Mesothelial cell of epicardium (in vitro differentiated cells): Measurements from ENCODE around the gene TEN1. TPM values are rescaled to one million over a fixed set of nuclear protein-coding genes. Genes with fewer than 3 reads are reported as not detected.
"Not testable (repeated sequence)": the region's sequence is repeated elsewhere in the genome, so short reads cannot be mapped to it uniquely, and the experiment has no call there.

Source experiments
- DNase-seq, 2 experiments: peaks; one replicate each; pipeline ENCODE4 v3.0.0; 2021; ENCODE audit warnings: low spot score in 2 of 2; ENCODE audit not compliant: unreplicated experiment in 2 of 2
- H3K27ac Mint-ChIP-seq: 2 replicates; pipeline ENCODE4 v1.8.0; 2021; ENCODE audit warnings: mixed read lengths
- H3K27me3 Mint-ChIP-seq: 2 replicates; pipeline ENCODE4 v1.8.0; 2021; ENCODE audit warnings: low read depth, mixed read lengths
- H3K36me3 Mint-ChIP-seq: 2 replicates; pipeline ENCODE4 v1.8.0; 2021; ENCODE audit warnings: mixed read lengths
- H3K4me1 Mint-ChIP-seq: 2 replicates; pipeline ENCODE4 v1.8.0; 2021; ENCODE audit warnings: mixed read lengths
- H3K4me3 Mint-ChIP-seq: 2 replicates; pipeline ENCODE4 v1.8.0; 2021; ENCODE audit warnings: mild to moderate bottlenecking, moderate library complexity, mixed read lengths
- H3K9me3 Mint-ChIP-seq: 2 replicates; pipeline ENCODE4 v1.8.0; 2021; ENCODE audit warnings: mixed read lengths
- CTCF ChIP-seq: fragments of 200-600 bp; sonication (generic); IDR thresholded peaks from one replicate; pipeline ENCODE4 v1.5.0; 2021; ENCODE audit warnings: antibody characterized with exemption; ENCODE audit not compliant: unreplicated experiment
- total RNA-seq: library from RNA; stranded (reverse); gene quantifications from 3 replicates; pipeline ENCODE4 v1.2.1, GENCODE V29; 2021

Gene TEN1
- total RNA-seq, 1 donor from 2014 or later, result 35.5 TPM

GRCh38 chr17:75950421-75950820, 28.6 kb upstream of the TEN1 start:
- peaks cover 31% of the 10 kb centered on the region for H3K36me3 Mint-ChIP-seq
- no peak overlapping the region for H3K4me3 Mint-ChIP-seq
- H3K27me3 Mint-ChIP-seq, result no peaks in the 10 kb centered on the region
- DNase-seq, result no peak
- H3K9me3 Mint-ChIP-seq, result no peaks in the 10 kb centered on the region
- H3K4me1 Mint-ChIP-seq, result no peaks in the 10 kb centered on the region
- TF ChIP-seq CTCF, result no peak
- H3K27ac Mint-ChIP-seq, result no peak overlapping the region

- H3K27me3 Mint-ChIP-seq, result no peaks in the 10 kb centered on the region
- H3K4me3 Mint-ChIP-seq, result no peak overlapping the region
- H3K4me1 Mint-ChIP-seq, result no peaks in the 10 kb centered on the region
- no peak overlapping the region for H3K27ac Mint-ChIP-seq
- H3K9me3 Mint-ChIP-seq, result no peaks in the 10 kb centered on the region
- DNase-seq, result no peak
- H3K36me3 Mint-ChIP-seq, result peaks cover 35% of the 10 kb centered on the region
- no peak for TF ChIP-seq CTCF
Measured at GRCh38 chr17:75950855-75951554, 28.0 kb upstream of the TEN1 start.

GRCh38 chr17:75959051-75959838, 19.8 kb upstream of the TEN1 start:
- Mint-ChIP-seq H3K36me3 (peaks cover 20% of the 10 kb centered on the region), H3K27me3 (no peaks in the 10 kb centered on the region), H3K27ac (peak overlapping the region; percentile 77), H3K9me3 (no peaks in the 10 kb centered on the region), H3K4me1 (peaks cover 20% of the 10 kb centered on the region), H3K4me3 (no peak overlapping the region)
- no peak for TF ChIP-seq CTCF
- DNase-seq, result no peak

GRCh38 chr17:75959839-75960511, 19.1 kb upstream of the TEN1 start:
- DNase-seq, result no peak
- no peak for TF ChIP-seq CTCF
- H3K4me1 Mint-ChIP-seq, result peaks cover 20% of the 10 kb centered on the region
- H3K4me3 Mint-ChIP-seq, result no peak overlapping the region
- peak overlapping the region; percentile 77 for H3K27ac Mint-ChIP-seq
- no peaks in the 10 kb centered on the region for H3K9me3 Mint-ChIP-seq
- H3K27me3 Mint-ChIP-seq, result no peaks in the 10 kb centered on the region
- peaks cover 23% of the 10 kb centered on the region for H3K36me3 Mint-ChIP-seq

GRCh38 chr17:75965468-75965867, 13.6 kb upstream of the TEN1 start:
- no peaks in the 10 kb centered on the region for H3K27me3 Mint-ChIP-seq
- H3K9me3 Mint-ChIP-seq, result no peaks in the 10 kb centered on the region
- no peak for DNase-seq
- H3K36me3 Mint-ChIP-seq, result peaks cover 20% of the 10 kb centered on the region
- no peaks in the 10 kb centered on the region for H3K4me1 Mint-ChIP-seq
- no peak for TF ChIP-seq CTCF
- H3K4me3 Mint-ChIP-seq, result no peak overlapping the region
- H3K27ac Mint-ChIP-seq, result peak overlapping the region; percentile 50

- H3K4me3 Mint-ChIP-seq, H3K27me3 Mint-ChIP-seq, H3K4me1 Mint-ChIP-seq, H3K27ac Mint-ChIP-seq, H3K9me3 Mint-ChIP-seq, DNase-seq: not testable (repeated sequence)
- H3K36me3 Mint-ChIP-seq, result peaks cover 31% of the 10 kb centered on the region
Measured at GRCh38 chr17:75969044-75969443, 10.0 kb upstream of the TEN1 start.
